H1 (cell line): Measurements from ENCODE around the gene CIROP. TPM values are rescaled to one million over a fixed set of nuclear protein-coding genes. Genes with fewer than 3 reads are reported as not detected.

Source experiments
- CTCF ChIA-PET: fragments of 300-600 bp; sonication (Branson Sonifier 250); formaldehyde crosslinking; loops from one replicate; lab custom pipeline; 2021; ENCODE audit not compliant: partially characterized antibody; lab: Charles Lee
- POLR2A ChIA-PET: fragments of 300-600 bp; sonication (Branson Sonifier 250); formaldehyde crosslinking; loops from one replicate; lab custom pipeline; 2021; ENCODE audit warnings: inconsistent platforms; ENCODE audit not compliant: partially characterized antibody; lab: Charles Lee
- DNase-seq, 2 experiments: peaks; one replicate each; pipeline versions ENCODE4 v3.0.0 to v3.0.0-alpha.2; 2010 to 2022; ENCODE audit warnings: low spot score in 2 of 2, low read depth in 1 of 2, mixed read lengths in 1 of 2
- FAIRE-seq: peaks from 2 replicates; lab custom pipeline; 2011; peaks lifted over from hg19 to GRCh38; lab: Jason Lieb, UNC
- H2AFZ ChIP-seq: 2 replicates; pipeline ENCODE4 v1.8.1; 2012; ENCODE audit warnings: low read length, inconsistent platforms
- H2AK5ac ChIP-seq: 2 replicates; pipeline ENCODE4 v1.6.1; 2013; ENCODE audit warnings: low read depth, low read length
- H2BK120ac ChIP-seq: replicated peaks from 2 replicates; pipeline ENCODE3; 2013; ENCODE audit warnings: low read depth, low read length, inconsistent platforms
- H2BK12ac ChIP-seq: 2 replicates; pipeline ENCODE4 v1.6.1; 2013; ENCODE audit warnings: low read depth, low read length
- H2BK15ac ChIP-seq: 2 replicates; pipeline ENCODE4 v1.6.1; 2013; ENCODE audit warnings: low read length
- H2BK20ac ChIP-seq: 2 replicates; pipeline ENCODE4 v1.6.1; 2013; ENCODE audit warnings: low read length
- H2BK5ac ChIP-seq: 2 replicates; pipeline ENCODE4 v1.6.1; 2013; ENCODE audit warnings: low read depth, low read length
- H3K14ac ChIP-seq: 2 replicates; pipeline ENCODE4 v1.6.1; 2013; ENCODE audit warnings: inconsistent platforms; ENCODE audit not compliant: insufficient read length
- H3K18ac ChIP-seq: 2 replicates; pipeline ENCODE4 v1.6.1; 2013; ENCODE audit warnings: low read length; ENCODE audit errors: extremely low read depth
- H3K23ac ChIP-seq: 2 replicates; pipeline ENCODE4 v1.6.1; 2013; ENCODE audit warnings: inconsistent platforms; ENCODE audit not compliant: insufficient read length
- H3K23me2 ChIP-seq: 2 replicates; pipeline ENCODE4 v1.6.1; 2013; ENCODE audit warnings: low read depth, low read length
- H3K27ac ChIP-seq: 2 replicates; pipeline ENCODE4 v1.6.1; 2011; ENCODE audit warnings: low read depth, low read length, inconsistent platforms
- H3K27me3 ChIP-seq, 4 experiments: replicated peaks in 1 of 4; 1 replicate in 1 of 4; 2 replicates in 3 of 4; pipeline versions ENCODE4 v1.6.1 to v1.8.1; 2011 to 2013; ENCODE audit warnings: low read length in 3 of 4, mild to moderate bottlenecking in 3 of 4, inconsistent platforms in 2 of 4, mixed read lengths in 2 of 4, moderate library complexity in 1 of 4; ENCODE audit not compliant: control insufficient read depth in 3 of 4, insufficient read depth in 3 of 4; ENCODE audit errors: extremely low read depth in 1 of 4
- H3K36me3 ChIP-seq, 4 experiments: 2 replicates each; pipeline versions ENCODE4 v1.6.1 to v1.8.1; 2011 to 2013; ENCODE audit warnings: mild to moderate bottlenecking in 4 of 4, low read length in 3 of 4, moderate library complexity in 2 of 4, control low read depth in 1 of 4, inconsistent platforms in 1 of 4; ENCODE audit not compliant: insufficient read depth in 4 of 4, control insufficient read depth in 2 of 4
- H3K4ac ChIP-seq: replicated peaks from 2 replicates; pipeline ENCODE3; 2013; ENCODE audit warnings: low read length, low read depth, mixed read lengths, inconsistent platforms; ENCODE audit not compliant: insufficient read length
- H3K4me1 ChIP-seq, 4 experiments: replicated peaks in 1 of 4; 1 replicate in 1 of 4; 2 replicates in 3 of 4; pipeline versions ENCODE4 v1.6.1 to v1.8.1; 2011 to 2013; ENCODE audit warnings: low read length in 3 of 4, inconsistent platforms in 2 of 4, mixed read lengths in 1 of 4; ENCODE audit not compliant: insufficient read depth in 4 of 4, control insufficient read depth in 3 of 4
- H3K4me2 ChIP-seq, 2 experiments: 2 replicates each; pipeline versions ENCODE4 v1.6.1 to v1.8.1; 2011 to 2013; ENCODE audit warnings: low read depth in 2 of 2, low read length in 2 of 2, control low read depth in 1 of 2, inconsistent platforms in 1 of 2, mild to moderate bottlenecking in 1 of 2; ENCODE audit not compliant: insufficient read depth in 1 of 2
- H3K4me3 ChIP-seq, 4 experiments: fragments of 200-600, 300-600 bp in 1 of 4; sonication (generic), shearing (Covaris generic), sonication (Bioruptor Twin) in 1 of 4; 2 replicates each; pipeline versions ENCODE4 v1.5.1 to v1.8.1; 2011 to 2016; ENCODE audit warnings: low read length in 4 of 4, low read depth in 3 of 4, control low read depth in 2 of 4, inconsistent platforms in 2 of 4, mild to moderate bottlenecking in 2 of 4, mixed read lengths in 1 of 4, moderate library complexity in 1 of 4; ENCODE audit not compliant: insufficient read depth in 2 of 4; ENCODE audit errors: extremely low read depth in 1 of 4
- H3K56ac ChIP-seq: replicated peaks from 2 replicates; pipeline ENCODE3; 2013; ENCODE audit warnings: low read depth, mild to moderate bottlenecking, mixed read lengths, low read length, inconsistent platforms; ENCODE audit not compliant: insufficient read length
- H3K79me1 ChIP-seq: 2 replicates; pipeline ENCODE4 v1.6.1; 2013; ENCODE audit warnings: low read depth, low read length, control low read depth
- H3K79me2 ChIP-seq, 2 experiments: 2 replicates each; pipeline versions ENCODE4 v1.6.1 to v1.8.1; 2012 to 2013; ENCODE audit warnings: low read length in 2 of 2, mild to moderate bottlenecking in 2 of 2, inconsistent platforms in 1 of 2; ENCODE audit not compliant: insufficient read depth in 2 of 2, control insufficient read depth in 1 of 2
- H3K9ac ChIP-seq, 4 experiments: replicated peaks in 1 of 4; 1 replicate in 1 of 4; 2 replicates in 3 of 4; pipeline versions ENCODE4 v1.6.1 to v1.8.1; 2011 to 2013; ENCODE audit warnings: low read depth in 3 of 4, low read length in 3 of 4, control low read depth in 2 of 4, mild to moderate bottlenecking in 2 of 4, moderate library complexity in 2 of 4, inconsistent platforms in 1 of 4; ENCODE audit errors: extremely low read depth in 1 of 4
- H3K9me3 ChIP-seq, 2 experiments: 2 replicates each; pipeline versions ENCODE4 v1.6.1 to v1.8.1; 2012 to 2013; ENCODE audit warnings: mild to moderate bottlenecking in 2 of 2, moderate library complexity in 2 of 2, control low read depth in 1 of 2, inconsistent platforms in 1 of 2, low read depth in 1 of 2, low read length in 1 of 2, mixed read lengths in 1 of 2; ENCODE audit not compliant: insufficient read depth in 2 of 2
- H4K20me1 ChIP-seq, 2 experiments: replicated peaks in 1 of 2; 2 replicates each; pipeline versions ENCODE3 to v1.8.1; 2011 to 2013; ENCODE audit warnings: inconsistent platforms in 2 of 2, low read length in 2 of 2, mild to moderate bottlenecking in 1 of 2; ENCODE audit not compliant: insufficient read depth in 2 of 2, control insufficient read depth in 1 of 2
- H4K5ac ChIP-seq: 2 replicates; pipeline ENCODE4 v1.6.1; 2013; ENCODE audit warnings: low read length, low read depth, mixed read lengths, inconsistent platforms; ENCODE audit not compliant: insufficient read length
- H4K8ac ChIP-seq: 2 replicates; pipeline ENCODE4 v1.8.0; 2013; ENCODE audit warnings: mild to moderate bottlenecking, moderate library complexity, low read length, inconsistent platforms; ENCODE audit not compliant: insufficient read depth; ENCODE audit errors: extremely low read depth
- H4K91ac ChIP-seq: replicated peaks from 2 replicates; pipeline ENCODE3; 2013; ENCODE audit warnings: low read length, mixed read lengths, inconsistent platforms; ENCODE audit not compliant: insufficient read length
- CEBPB ChIP-seq: IDR thresholded peaks from 2 replicates; pipeline ENCODE4 v1.6.1; 2012; ENCODE audit warnings: low read depth, low read length
- CHD2 ChIP-seq: IDR thresholded peaks from 2 replicates; pipeline ENCODE4 v1.6.1; 2012; ENCODE audit warnings: low read length, improper control_type of control experiment
- KDM4A ChIP-seq: IDR thresholded peaks from one replicate; pipeline ENCODE4 v1.7.1; 2012; ENCODE audit warnings: low read depth, mild to moderate bottlenecking, moderate library complexity, low read length, inconsistent platforms; ENCODE audit not compliant: severe bottlenecking
- NRF1 ChIP-seq: IDR thresholded peaks from 2 replicates; pipeline ENCODE4 v1.6.1; 2011; ENCODE audit warnings: mild to moderate bottlenecking, low read depth, low read length, improper control_type of control experiment
- RAD21 ChIP-seq, 2 experiments: IDR thresholded peaks in 1 of 2; conservative IDR thresholded peaks in 1 of 2; 2 replicates each; pipeline ENCODE4 v1.6.1; 2011; ENCODE audit warnings: low read depth in 2 of 2, low read length in 2 of 2, improper control_type of control experiment in 1 of 2, inconsistent platforms in 1 of 2, mild to moderate bottlenecking in 1 of 2, moderate library complexity in 1 of 2
- SIRT6 ChIP-seq: IDR thresholded peaks from one replicate; pipeline ENCODE4 v1.7.1; 2012; ENCODE audit warnings: low read length, inconsistent platforms
- TBP ChIP-seq: IDR thresholded peaks from 2 replicates; pipeline ENCODE4 v1.6.1; 2011; ENCODE audit warnings: low read depth, low read length, improper control_type of control experiment
- ZNF274 ChIP-seq: IDR thresholded peaks from 2 replicates; pipeline ENCODE4 v1.7.0; 2012; ENCODE audit warnings: low read length, borderline replicate concordance; ENCODE audit errors: extremely low read depth
- WGBS, 2 experiments: shearing (Covaris generic) in 1 of 2; methylation state at CpG; one replicate each; pipeline versions ENCODE4 v1.1.6 to v1.1.7; 2013 to 2015; ENCODE audit warnings: low lambda C conversion rate in 2 of 2, mixed read lengths in 2 of 2, inconsistent platforms in 1 of 2, low coverage in 1 of 2, missing lambda C conversion rate in 1 of 2; ENCODE audit not compliant: insufficient replicate concordance in 2 of 2, insufficient coverage in 1 of 2, insufficient read length in 1 of 2; ENCODE audit errors: extremely low coverage in 1 of 2, missing lambda C conversion rate in 1 of 2; 5-methylcytosine and 5-hydroxymethylcytosine counted together
- polyA plus RNA-seq, 7 experiments: library from polyadenylated mRNA; depleted of rRNA in 3 of 7; stranded (reverse) in 5 of 7; unstranded in 2 of 7; fragments of >200 nt in 5 of 7; fragments of 200-250 nt in 2 of 7; gene quantifications; 1 replicate in 5 of 7; 2 replicates in 1 of 7; 4 replicates in 1 of 7; pipeline versions ENCODE4 v1.2.1 to v1.2.3, GENCODE V29; 2011 to 2013; ENCODE audit warnings: missing spikeins in 2 of 7, mixed read lengths in 2 of 7
- total RNA-seq: library from RNA; stranded (reverse); fragmentation: NEBNext Ultra II Directional; extraction: Animal tissue kit (Norgen Biotek cat#: 25700); gene quantifications from 2 replicates; pipeline ENCODE4 v1.2.1, GENCODE V29; 2021
- TF ChIP-seq, protein P1 (sequence below), 3 experiments: IDR thresholded peaks; 1 replicate in 2 of 3; 2 replicates in 1 of 3; pipeline versions ENCODE4 v1.5.1 to v1.6.1; 2011; ENCODE audit warnings: low read length in 3 of 3, mild to moderate bottlenecking in 3 of 3, inconsistent platforms in 2 of 3, low read depth in 1 of 3, moderate library complexity in 1 of 3; ENCODE audit not compliant: insufficient read depth in 1 of 3; ENCODE audit errors: control extremely low read depth in 1 of 3

CIROP gene
- total and polyA plus RNA-seq, 2 of the 8 experiments (the other 6 are each of a cell fraction or from before 2014, with no cell fraction given): 0.06 TPM; not detected in 1

DNA sequence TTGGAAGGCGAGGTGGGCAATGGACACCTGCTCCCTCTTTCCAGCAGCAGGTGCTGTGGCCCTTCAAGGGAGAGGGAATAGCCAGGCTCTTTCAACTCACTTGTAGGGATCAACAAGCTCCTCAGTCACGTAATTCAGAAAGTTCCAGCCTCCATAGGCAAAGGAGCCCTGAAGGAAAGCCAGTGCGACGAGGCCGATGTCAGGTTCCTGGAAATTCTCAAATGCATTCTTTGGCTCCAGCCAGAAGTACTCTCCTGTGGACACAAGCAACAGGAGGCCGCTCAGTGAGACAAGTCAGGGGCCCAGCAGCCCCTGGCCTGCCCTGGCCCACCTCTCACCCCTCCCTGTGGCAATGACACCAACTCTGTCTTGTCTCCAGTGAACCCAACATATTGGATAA is 35.6 kb upstream of the CIROP start:
- H2BK20ac ChIP-seq: no peak overlapping the region
- no peak overlapping the region for H2AFZ ChIP-seq
- no peak overlapping the region for H4K5ac ChIP-seq
- no peak for FAIRE-seq
- H3K9me3 ChIP-seq: no peaks in the 10 kb centered on the region
- no peaks in the 10 kb centered on the region for H3K27me3 ChIP-seq
- TF ChIP-seq CHD2 (no peak), KDM4A (no peak), TBP (no peak), ZNF274 (no peak), CEBPB (no peak), RAD21 (IDR thresholded peaks at IDR 0.05 in 1 of 2, conservative IDR thresholded peaks at IDR 0.05 in 1 of 2; ENCODE audit: low read depth in 2 of 2, low read length in 2 of 2) (peak; percentile 25 to 37; a peak in 3 of 4 replicates), SIRT6 (no peak), NRF1 (no peak)
- TF ChIP-seq, protein P1, sequence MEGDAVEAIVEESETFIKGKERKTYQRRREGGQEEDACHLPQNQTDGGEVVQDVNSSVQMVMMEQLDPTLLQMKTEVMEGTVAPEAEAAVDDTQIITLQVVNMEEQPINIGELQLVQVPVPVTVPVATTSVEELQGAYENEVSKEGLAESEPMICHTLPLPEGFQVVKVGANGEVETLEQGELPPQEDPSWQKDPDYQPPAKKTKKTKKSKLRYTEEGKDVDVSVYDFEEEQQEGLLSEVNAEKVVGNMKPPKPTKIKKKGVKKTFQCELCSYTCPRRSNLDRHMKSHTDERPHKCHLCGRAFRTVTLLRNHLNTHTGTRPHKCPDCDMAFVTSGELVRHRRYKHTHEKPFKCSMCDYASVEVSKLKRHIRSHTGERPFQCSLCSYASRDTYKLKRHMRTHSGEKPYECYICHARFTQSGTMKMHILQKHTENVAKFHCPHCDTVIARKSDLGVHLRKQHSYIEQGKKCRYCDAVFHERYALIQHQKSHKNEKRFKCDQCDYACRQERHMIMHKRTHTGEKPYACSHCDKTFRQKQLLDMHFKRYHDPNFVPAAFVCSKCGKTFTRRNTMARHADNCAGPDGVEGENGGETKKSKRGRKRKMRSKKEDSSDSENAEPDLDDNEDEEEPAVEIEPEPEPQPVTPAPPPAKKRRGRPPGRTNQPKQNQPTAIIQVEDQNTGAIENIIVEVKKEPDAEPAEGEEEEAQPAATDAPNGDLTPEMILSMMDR (IDR thresholded peaks at IDR 0.05; ENCODE audit: control extremely low read depth in 1 of 3, insufficient read depth in 1 of 3, low read depth in 1 of 3, low read length in 3 of 3): peak in 2 of 3 experiments; percentile 8 to 10; a peak in 1 of 4 replicates
- H3K23ac ChIP-seq: no peak overlapping the region
- H3K36me3 ChIP-seq: peaks cover 10 to 55% (median 35%) of the 10 kb centered on the region in 4 experiments; a peak in 6 of 8 replicates
- no peaks in the 10 kb centered on the region for H3K4me1 ChIP-seq
- H3K14ac ChIP-seq: no peak overlapping the region
- CTCF ChIA-PET: interaction anchor here (0.6 to 3.9 kb wide), 6 partner anchors 11 to 185 kb away, joined by 3 to 21 read pairs (median 3); no protein-coding TSS in a partner anchor
- POLR2A ChIA-PET: interaction anchor here (0.6 to 3.2 kb wide), 5 partner anchors 12 to 187 kb away, joined by 3 to 9 read pairs (median 3); no protein-coding TSS in a partner anchor
- no peak overlapping the region for H2BK12ac ChIP-seq
- H3K56ac ChIP-seq: no peak overlapping the region
- H4K8ac ChIP-seq: no peak overlapping the region
- WGBS, 2 experiments: 92% methylated on average over 6 of the region's 6 CpGs; no CpG with 5 or more reads in 1 of the 2 experiments
- no peak overlapping the region for H3K27ac ChIP-seq
- H3K4ac ChIP-seq: no peak overlapping the region
- no peaks in the 10 kb centered on the region; the same call in 1 of the 2 replicates for H3K23me2 ChIP-seq
- no peak overlapping the region for H3K4me2 ChIP-seq
- H2BK15ac ChIP-seq: no peak overlapping the region
- no peak overlapping the region for H3K9ac ChIP-seq
- no peak overlapping the region for H2AK5ac ChIP-seq
- no peak overlapping the region for H3K4me3 ChIP-seq
- no peak overlapping the region for H3K18ac ChIP-seq
- no peak for DNase-seq
- no peaks in the 10 kb centered on the region for H3K79me2 ChIP-seq
- no peak overlapping the region for H4K91ac ChIP-seq
- H2BK5ac ChIP-seq: no peak overlapping the region
- H3K79me1 ChIP-seq: no peaks in the 10 kb centered on the region
- H2BK120ac ChIP-seq: no peak overlapping the region
- H4K20me1 ChIP-seq: peaks cover 2 to 5% of the 10 kb centered on the region in 2 experiments
